Heart right ventricle (tissue), 16 donors: ENCODE data around the gene IL5RA. TPM values are rescaled to one million over a fixed set of nuclear protein-coding genes. Genes with fewer than 3 reads are reported as not detected.

ENCODE experiments used
- ATAC-seq, 8 donors: fragments of 200-7000 bp; cut with Tn5 transposase; one replicate each; pipeline ENCODE4 v1.9.1; 2020; ENCODE audit warnings: mild to moderate bottlenecking in 8 of 8, moderate library complexity in 8 of 8, moderate number of reproducible peaks in 1 of 8
- DNase-seq, 2 donors: peaks; one replicate each; pipeline ENCODE4 v3.0.0-alpha.2; 2020
- H3K27ac ChIP-seq, 10 donors: fragments of 200-600 bp; sonication (generic) in 2 of 10; one replicate each; pipeline versions ENCODE4 v1.5.0 to v1.8.0; 2020 to 2022; ENCODE audit warnings: mild to moderate bottlenecking in 3 of 10
- H3K27me3 ChIP-seq, 7 donors: fragments of 200-600 bp; one replicate each; pipeline ENCODE4 v1.8.0; 2021 to 2022; ENCODE audit warnings: mild to moderate bottlenecking in 2 of 7
- H3K36me3 ChIP-seq, 9 donors: fragments of 200-600 bp; sonication (generic) in 1 of 9; one replicate each; pipeline versions ENCODE4 v1.5.0 to v1.8.0; 2020 to 2022; ENCODE audit warnings: mild to moderate bottlenecking in 2 of 9
- H3K4me1 ChIP-seq, 9 donors: fragments of 200-600 bp; sonication (generic) in 1 of 9; one replicate each; pipeline versions ENCODE4 v1.5.0 to v1.8.0; 2020 to 2022; ENCODE audit warnings: mild to moderate bottlenecking in 4 of 9
- H3K4me3 ChIP-seq, 10 donors: fragments of 200-600 bp; sonication (generic) in 2 of 10; one replicate each; pipeline versions ENCODE4 v1.5.0 to v1.8.0; 2020 to 2022; ENCODE audit warnings: mild to moderate bottlenecking in 7 of 10, moderate library complexity in 2 of 10
- H3K9me3 ChIP-seq, 11 donors: fragments of 200-600 bp in 10 of 11; sonication (generic) in 2 of 11; one replicate each; pipeline versions ENCODE4 v1.5.0 to v1.8.0; 2013 to 2022; ENCODE audit warnings: mild to moderate bottlenecking in 2 of 11, control low read depth in 1 of 11, moderate library complexity in 1 of 11
- CTCF ChIP-seq, 9 donors: fragments of 200-600 bp; sonication (generic) in 2 of 9; IDR thresholded peaks; one replicate each; pipeline versions ENCODE4 v1.5.0 to v1.8.0; 2021 to 2022; ENCODE audit warnings: antibody characterized with exemption in 9 of 9, mild to moderate bottlenecking in 5 of 9, moderate library complexity in 1 of 9
- WGBS, 2 donors: extraction: QIAGEN DNeasy Blood & Tissue Kit; methylation state at CpG; one replicate each; pipeline ENCODE4 v1.1.7; 2013; ENCODE audit warnings: inconsistent platforms in 1 of 2; 5-methylcytosine and 5-hydroxymethylcytosine counted together
- intact Hi-C, 10 donors: fragments of 100-400 bp; cut with DNase I; formaldehyde crosslinking; loops; one replicate each; pipeline versions ENCODE4 v1.11.1 to v1.14.2; 2022
- polyA plus RNA-seq, 2 donors: library from polyadenylated mRNA; stranded (reverse); fragments of 200-250 nt; gene quantifications; one replicate each; pipeline ENCODE4 v1.2.3, GENCODE V29; 2013
- total RNA-seq, 10 donors: library from RNA; stranded (reverse); fragmentation: NEBNext Ultra II Directional in 3 of 10; extraction: Animal tissue kit (Norgen Biotek cat#: 25700) in 3 of 10; gene quantifications; one replicate each; pipeline versions ENCODE4 v1.2.1 to v1.2.4, GENCODE V29; 2021 to 2023
- donor health status: Arrhythmogenic right ventricular cardiomyopathy.
- donor health status: ischemic (EF 13 %, LVEDD 7.1; RV severe dilation, severe dysfunction).
- donor health status: healthy with polysubstance abuse.
- donor health status: DM: no; HTN: yes; CAD: no.
- donor health status: DM: no; HTN: no; CAD: no.
- donor health status: ischemic (EF 25% LVEDD 6.9; RV normal size, moderate dysfunction).
- donor health status: ischemic (EF 25% LVEDD 5.7; RV mildly dilated, moderate dysfunction).
- donor health status: healthy.
- donor health status: DM: yes; HTN: yes; CAD: no.
- donor health status: Ischemic cardiomyopathy.
- donor health status: ischemic (EF 35%, LVEDD 5.7; RV mildly dilated, moderate dysfunction).
- donor health status: nonischemic (EF 11% LVEDD 7.7; RV severe dilation, severe dysfunction).
- donor health status: DM: yes; HTN: yes; CAD: no.
- donor health status: PGD.
- donor health status: ischemic (EF 29% LVEDD 5.4; RV normal size, mild dysfunction).
- donor health status: nonischemic (EF 23%, LVEDD 6.1; RV moderate dilation, normal function).

Gene IL5RA
- total and polyA plus RNA-seq, 12 donors: 0.07 to 1.1 (median 0.23) TPM; not detected in 5

GRCh38 chr3:3134750-3135448 lies 24.7 kb upstream of the IL5RA start:
- H3K9me3 ChIP-seq: no peaks in the 10 kb centered on the region
- no peaks in the 10 kb centered on the region for H3K27me3 ChIP-seq
- no peak for TF ChIP-seq CTCF (IDR thresholded peaks at IDR 0.05)
- intact Hi-C loops: no loop called here
- 96 to 98% methylated on average over 4 of the region's 4 CpGs for WGBS, 2 donors
- H3K4me3 ChIP-seq: no peak overlapping the region
- H3K4me1 ChIP-seq: peaks cover 0 to 24% (median 0%) of the 10 kb centered on the region in 9 donors
- DNase-seq (no peak), ATAC-seq (no peak)
- H3K36me3 ChIP-seq: peaks cover 0 to 84% (median 15%) of the 10 kb centered on the region in 9 donors
- no peak overlapping the region for H3K27ac ChIP-seq

- Histone ChIP-seq H3K36me3 (peaks cover 0 to 84% (median 24%) of the 10 kb centered on the region in 9 donors), H3K4me1 (peaks cover 0 to 36% (median 7%) of the 10 kb centered on the region in 9 donors), H3K4me3 (no peak overlapping the region), H3K27ac (no peak overlapping the region), H3K9me3 (no peaks in the 10 kb centered on the region), H3K27me3 (no peaks in the 10 kb centered on the region)
- ATAC-seq: no peak
- 70 to 74% methylated on average over 6 of the region's 6 CpGs for WGBS, 2 donors
- no peak for TF ChIP-seq CTCF (IDR thresholded peaks at IDR 0.05)
- intact Hi-C loops: no loop called here
- no peak for DNase-seq
Observed at GRCh38 chr3:3133500-3133899, 23.3 kb upstream of the IL5RA start.

DNA sequence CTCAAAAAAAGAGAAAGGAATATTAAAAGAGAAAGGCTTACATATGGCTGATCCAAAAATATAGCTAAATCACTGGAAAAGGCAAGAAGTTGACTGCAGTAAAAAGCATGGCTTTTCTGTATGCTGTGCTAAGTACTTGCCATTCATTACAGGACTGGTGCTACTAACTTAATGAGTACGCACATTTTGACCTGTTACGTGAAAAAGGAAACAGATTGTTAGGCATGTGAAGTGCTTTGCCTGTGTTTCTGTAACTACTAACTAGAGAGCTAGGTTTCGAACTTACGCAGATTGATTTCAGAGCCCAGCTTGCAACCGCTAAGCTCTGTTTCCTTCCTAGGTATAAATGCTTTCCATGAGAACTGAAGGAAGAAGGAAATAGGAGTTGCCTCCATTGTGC lies 19.4 kb upstream of the IL5RA start:
- no peak overlapping the region for H3K27ac ChIP-seq
- H3K4me3 ChIP-seq: no peak overlapping the region
- 65 to 71% methylated on average over 5 of the region's 5 CpGs for WGBS, 2 donors
- no peak for ATAC-seq
- H3K4me1 ChIP-seq: peaks cover 3 to 42% (median 27%) of the 10 kb centered on the region in 9 donors
- H3K9me3 ChIP-seq: no peaks in the 10 kb centered on the region
- no peaks in the 10 kb centered on the region for H3K27me3 ChIP-seq
- TF ChIP-seq CTCF (IDR thresholded peaks at IDR 0.05): no peak
- DNase-seq: no peak
- intact Hi-C loops: loop anchor here in 2 of 10 donors (5.0 to 10.0 kb wide), 2 partner anchors 48 to 1175 kb away; partner anchors contain the start of genes CRBN (in 1 of the 2) and SETMAR (in 1 of the 2)
- peaks cover 0 to 45% (median 20%) of the 10 kb centered on the region in 9 donors for H3K36me3 ChIP-seq

DNA sequence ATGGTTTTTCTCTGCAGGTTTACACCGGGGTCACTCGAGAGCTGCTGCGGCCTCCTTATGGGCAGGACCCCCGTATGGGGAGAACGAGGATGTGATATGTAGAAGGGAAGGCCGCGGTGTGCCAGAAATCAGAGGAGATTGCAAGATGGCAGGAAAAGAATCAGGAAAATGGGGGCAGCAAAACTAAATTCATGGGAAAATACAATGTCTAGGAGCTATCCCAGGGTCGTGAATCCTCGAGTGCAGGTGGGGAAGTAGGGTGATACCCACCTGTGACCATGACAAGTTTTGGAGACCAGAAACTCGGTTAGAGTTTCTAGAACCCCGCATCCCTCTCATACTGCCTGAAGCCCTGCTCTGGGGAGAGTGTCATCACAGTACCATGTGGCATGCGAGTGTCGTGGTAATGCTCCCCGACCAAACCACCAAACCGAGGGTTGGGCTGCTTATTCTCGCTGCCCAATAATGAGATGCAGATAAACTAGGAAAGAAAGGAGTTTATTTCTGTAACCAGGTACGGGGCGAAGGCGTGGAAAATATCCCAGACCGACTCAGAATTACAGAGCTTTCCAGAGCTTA lies 17.3 kb upstream of the IL5RA start:
- H3K27ac ChIP-seq: peak overlapping the region; percentile 38 to 99 (median 94)
- intact Hi-C loops: loop anchor here in 2 of 10 donors (2.0 to 10.0 kb wide), 3 partner anchors 50 to 1177 kb away; partner anchors contain the start of genes CRBN (in 2 of the 2) and SETMAR (in 1 of the 2)
- WGBS, 2 donors: 37 to 43% methylated on average over 20 of the region's 20 CpGs
- H3K9me3 ChIP-seq: no peaks in the 10 kb centered on the region
- H3K4me3 ChIP-seq: peak overlapping the region; percentile 65 to 97 (median 88)
- no peaks in the 10 kb centered on the region for H3K27me3 ChIP-seq
- peaks cover 0 to 30% (median 20%) of the 10 kb centered on the region in 9 donors for H3K36me3 ChIP-seq
- TF ChIP-seq CTCF (IDR thresholded peaks at IDR 0.05): no peak
- ATAC-seq: no peak
- DNase-seq: no peak
- H3K4me1 ChIP-seq: peaks cover 3 to 34% (median 24%) of the 10 kb centered on the region in 9 donors
